ENCODE data around the gene PATZ1.
"Not testable (repeated sequence)": the region's sequence is repeated elsewhere in the genome, so short reads cannot be mapped to it uniquely, and the experiment has no call there.

PATZ1 gene, protein sequence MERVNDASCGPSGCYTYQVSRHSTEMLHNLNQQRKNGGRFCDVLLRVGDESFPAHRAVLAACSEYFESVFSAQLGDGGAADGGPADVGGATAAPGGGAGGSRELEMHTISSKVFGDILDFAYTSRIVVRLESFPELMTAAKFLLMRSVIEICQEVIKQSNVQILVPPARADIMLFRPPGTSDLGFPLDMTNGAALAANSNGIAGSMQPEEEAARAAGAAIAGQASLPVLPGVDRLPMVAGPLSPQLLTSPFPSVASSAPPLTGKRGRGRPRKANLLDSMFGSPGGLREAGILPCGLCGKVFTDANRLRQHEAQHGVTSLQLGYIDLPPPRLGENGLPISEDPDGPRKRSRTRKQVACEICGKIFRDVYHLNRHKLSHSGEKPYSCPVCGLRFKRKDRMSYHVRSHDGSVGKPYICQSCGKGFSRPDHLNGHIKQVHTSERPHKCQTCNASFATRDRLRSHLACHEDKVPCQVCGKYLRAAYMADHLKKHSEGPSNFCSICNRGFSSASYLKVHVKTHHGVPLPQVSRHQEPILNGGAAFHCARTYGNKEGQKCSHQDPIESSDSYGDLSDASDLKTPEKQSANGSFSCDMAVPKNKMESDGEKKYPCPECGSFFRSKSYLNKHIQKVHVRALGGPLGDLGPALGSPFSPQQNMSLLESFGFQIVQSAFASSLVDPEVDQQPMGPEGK

DNA sequence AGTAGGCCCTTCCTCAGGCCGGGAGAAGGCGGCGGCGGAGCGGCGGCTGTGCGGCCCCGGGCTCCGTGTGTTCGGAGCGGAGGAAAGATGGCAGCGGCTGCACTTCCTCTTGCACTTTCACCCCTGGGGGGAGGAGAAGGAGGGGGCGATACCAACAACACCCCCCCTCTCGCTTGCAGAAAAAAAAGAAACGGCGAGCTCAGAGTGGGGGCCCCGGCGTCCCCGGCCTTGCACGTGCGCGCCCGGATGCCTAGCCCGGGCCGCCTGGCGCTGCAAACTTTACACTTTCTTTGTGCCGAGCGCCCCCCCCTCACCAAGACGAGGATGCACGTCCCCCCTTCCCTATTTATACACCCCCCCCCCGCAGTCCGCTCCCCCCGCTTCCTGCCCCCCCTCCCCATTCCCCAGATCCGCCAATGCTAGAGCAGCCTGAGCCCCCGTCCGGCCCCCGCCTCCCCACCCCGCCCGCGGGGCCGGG is at the start of gene PATZ1:
TSS of gene PATZ1 (minus strand) at position 92 of the 478 bp plus-strand sequence. CDS start 744 bp downstream, outside the sequence.
- no peak within 1 kb of the TSS for H3K4me3 ChIP-seq (IDR thresholded peaks at IDR 0.05; ENCODE audit: insufficient read depth, low read depth, low read length)

GRCh38 chr22:31394326-31394725 is 48.2 kb upstream of the PATZ1 start:
- Histone ChIP-seq H3K9ac (no peak overlapping the region), H4K20me1 (ENCODE audit: insufficient read depth) (no peaks in the 10 kb centered on the region), H3K27me3 (ENCODE audit: insufficient read depth, low read depth) (no peaks in the 10 kb centered on the region), H3K4me2 (no peak overlapping the region), H3K27ac (no peak overlapping the region), H3K36me3 (ENCODE audit: insufficient read depth) (no peaks in the 10 kb centered on the region), H3K79me2 (ENCODE audit: insufficient read depth, low read depth) (no peaks in the 10 kb centered on the region), H3K4me3 (IDR thresholded peaks at IDR 0.05; ENCODE audit: insufficient read depth, low read depth, low read length) (no peak overlapping the region), H3K4me1 (ENCODE audit: low read depth, poor library complexity, severe bottlenecking) (peaks cover 5% of the 10 kb centered on the region), H2AFZ (ENCODE audit: low read depth) (no peak overlapping the region)
- TF ChIP-seq CTCF (conservative IDR thresholded peaks at IDR 0.05; ENCODE audit: low read depth, low read length) = no peak

More for the DNA sequence above, at the start of gene PATZ1:
- Histone ChIP-seq H3K79me2 (ENCODE audit: insufficient read depth, low read depth) (peaks cover 18% of the 10 kb centered on the region; the same call in 1 of the 2 replicates), H4K20me1 (ENCODE audit: insufficient read depth) (no peaks in the 10 kb centered on the region), H3K27ac (peak within 1 kb of the TSS; percentile 93), H3K9ac (peak within 1 kb of the TSS; percentile 92), H3K4me1 (ENCODE audit: low read depth, poor library complexity, severe bottlenecking) (peaks cover 33% of the 10 kb centered on the region), H3K36me3 (ENCODE audit: insufficient read depth) (no peaks in the 10 kb centered on the region), H3K27me3 (ENCODE audit: insufficient read depth, low read depth) (no peaks in the 10 kb centered on the region), H3K4me2 (peak within 1 kb of the TSS; percentile 86), H2AFZ (ENCODE audit: low read depth) (peak within 1 kb of the TSS; percentile 70)
- TF ChIP-seq CTCF (conservative IDR thresholded peaks at IDR 0.05; ENCODE audit: low read depth, low read length) = no peak

DNA sequence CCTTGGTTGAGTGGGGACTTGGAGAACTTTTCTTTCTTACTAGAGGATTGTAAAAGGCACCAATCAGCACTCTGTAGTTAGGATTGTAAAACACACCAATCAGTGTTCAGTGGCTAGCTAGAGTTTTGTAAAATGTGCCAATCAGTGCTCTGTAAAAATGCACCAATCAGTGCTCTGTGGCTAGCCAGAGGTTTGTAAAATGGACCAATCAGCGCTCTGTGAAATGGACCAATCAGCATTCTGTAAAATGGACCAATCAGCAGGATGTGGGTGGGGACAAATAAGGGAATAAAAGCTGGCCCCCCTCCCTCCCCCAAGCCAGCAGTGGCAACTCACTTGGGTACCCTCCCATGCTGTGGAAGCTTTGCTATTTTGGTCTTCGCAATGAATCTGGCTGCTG is 47.7 kb upstream of the PATZ1 start:
- no peak overlapping the region for H3K4me2 ChIP-seq
- H3K4me3 ChIP-seq (IDR thresholded peaks at IDR 0.05; ENCODE audit: insufficient read depth, low read depth, low read length) = no peak overlapping the region
- H3K27me3 ChIP-seq (ENCODE audit: insufficient read depth, low read depth) = no peaks in the 10 kb centered on the region
- H3K79me2 ChIP-seq (ENCODE audit: insufficient read depth, low read depth) = no peaks in the 10 kb centered on the region
- TF ChIP-seq CTCF (conservative IDR thresholded peaks at IDR 0.05; ENCODE audit: low read depth, low read length) = no peak
- no peaks in the 10 kb centered on the region for H3K36me3 ChIP-seq (ENCODE audit: insufficient read depth)
- no peaks in the 10 kb centered on the region for H4K20me1 ChIP-seq (ENCODE audit: insufficient read depth)
- peaks cover 4% of the 10 kb centered on the region for H3K4me1 ChIP-seq (ENCODE audit: low read depth, poor library complexity, severe bottlenecking)
- no peak overlapping the region for H3K27ac ChIP-seq
- H3K9ac ChIP-seq = no peak overlapping the region
- no peak overlapping the region for H2AFZ ChIP-seq (ENCODE audit: low read depth)

- not testable (repeated sequence) for H3K27me3 ChIP-seq (ENCODE audit: insufficient read depth, low read depth); H3K4me3 ChIP-seq (IDR thresholded peaks at IDR 0.05; ENCODE audit: insufficient read depth, low read depth, low read length); H4K20me1 ChIP-seq (ENCODE audit: insufficient read depth); H2AFZ ChIP-seq (ENCODE audit: low read depth); H3K9ac ChIP-seq; H3K27ac ChIP-seq; H3K4me2 ChIP-seq; H3K4me1 ChIP-seq (ENCODE audit: low read depth, poor library complexity, severe bottlenecking); H3K36me3 ChIP-seq (ENCODE audit: insufficient read depth); H3K79me2 ChIP-seq (ENCODE audit: insufficient read depth, low read depth)
Measured at GRCh38 chr22:31378651-31379050, 32.5 kb upstream of the PATZ1 start.
